GM12865 (cell line): ENCODE results near the gene HERC4.

Experiments
- DNase-seq: peaks from one replicate; pipeline ENCODE4 v3.0.0; 2010; ENCODE audit warnings: low read depth
- H3K4me3 ChIP-seq: 2 replicates; pipeline ENCODE4 v1.5.1; 2011; ENCODE audit warnings: mild to moderate bottlenecking, low read depth, low read length, control low read depth
- TF ChIP-seq, protein P1 (sequence below): IDR thresholded peaks from 2 replicates; pipeline ENCODE4 v1.5.1; 2011; ENCODE audit warnings: low read length, control low read depth, low read depth, inconsistent platforms; ENCODE audit not compliant: insufficient read depth; ENCODE audit errors: missing control alignments

HERC4 gene

DNA sequence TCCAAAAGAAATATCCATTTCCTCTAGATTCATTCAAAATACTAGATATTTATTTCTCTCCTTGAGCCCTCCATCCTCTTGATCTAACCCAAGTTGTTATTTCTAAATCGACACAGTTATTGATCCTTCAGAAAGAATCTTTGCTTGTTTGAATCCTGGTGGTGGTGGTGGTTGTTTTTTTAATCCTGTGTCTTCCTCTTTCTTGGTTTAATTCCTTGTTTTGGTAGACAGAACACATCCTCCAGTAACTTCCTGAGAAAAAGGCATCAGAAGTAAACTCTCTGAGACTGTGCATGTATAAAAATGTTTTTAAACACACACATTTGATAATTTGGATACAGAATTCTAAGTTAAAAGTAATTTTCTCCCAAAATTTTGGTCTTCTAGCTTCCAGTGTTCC lies 140.7 kb downstream of the HERC4 start:
- TF ChIP-seq, protein P1, sequence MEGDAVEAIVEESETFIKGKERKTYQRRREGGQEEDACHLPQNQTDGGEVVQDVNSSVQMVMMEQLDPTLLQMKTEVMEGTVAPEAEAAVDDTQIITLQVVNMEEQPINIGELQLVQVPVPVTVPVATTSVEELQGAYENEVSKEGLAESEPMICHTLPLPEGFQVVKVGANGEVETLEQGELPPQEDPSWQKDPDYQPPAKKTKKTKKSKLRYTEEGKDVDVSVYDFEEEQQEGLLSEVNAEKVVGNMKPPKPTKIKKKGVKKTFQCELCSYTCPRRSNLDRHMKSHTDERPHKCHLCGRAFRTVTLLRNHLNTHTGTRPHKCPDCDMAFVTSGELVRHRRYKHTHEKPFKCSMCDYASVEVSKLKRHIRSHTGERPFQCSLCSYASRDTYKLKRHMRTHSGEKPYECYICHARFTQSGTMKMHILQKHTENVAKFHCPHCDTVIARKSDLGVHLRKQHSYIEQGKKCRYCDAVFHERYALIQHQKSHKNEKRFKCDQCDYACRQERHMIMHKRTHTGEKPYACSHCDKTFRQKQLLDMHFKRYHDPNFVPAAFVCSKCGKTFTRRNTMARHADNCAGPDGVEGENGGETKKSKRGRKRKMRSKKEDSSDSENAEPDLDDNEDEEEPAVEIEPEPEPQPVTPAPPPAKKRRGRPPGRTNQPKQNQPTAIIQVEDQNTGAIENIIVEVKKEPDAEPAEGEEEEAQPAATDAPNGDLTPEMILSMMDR, result no peak
- no peak overlapping the region for H3K4me3 ChIP-seq
- DNase-seq, result no peak

DNA sequence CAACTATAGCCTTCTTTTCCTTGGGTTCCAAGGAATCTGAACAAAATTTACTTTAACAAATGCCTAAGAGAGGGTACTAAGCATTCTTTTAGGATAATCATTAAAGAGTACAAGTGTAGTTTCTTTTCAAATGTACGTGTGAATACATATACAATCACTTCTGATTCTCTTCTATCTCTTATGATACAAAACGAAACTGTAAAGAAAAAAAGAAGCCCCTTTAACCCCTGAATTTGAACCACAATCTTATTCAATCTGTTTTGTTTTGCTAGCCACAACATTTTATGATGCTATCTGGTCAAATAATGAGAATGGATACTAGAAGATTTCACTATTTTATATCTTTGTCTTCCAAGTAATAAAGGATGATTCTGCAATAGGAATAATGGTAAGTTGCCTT lies 141.9 kb downstream of the HERC4 start:
- no peak for DNase-seq
- TF ChIP-seq, protein P1, result no peak
- H3K4me3 ChIP-seq, result no peak overlapping the region

DNA sequence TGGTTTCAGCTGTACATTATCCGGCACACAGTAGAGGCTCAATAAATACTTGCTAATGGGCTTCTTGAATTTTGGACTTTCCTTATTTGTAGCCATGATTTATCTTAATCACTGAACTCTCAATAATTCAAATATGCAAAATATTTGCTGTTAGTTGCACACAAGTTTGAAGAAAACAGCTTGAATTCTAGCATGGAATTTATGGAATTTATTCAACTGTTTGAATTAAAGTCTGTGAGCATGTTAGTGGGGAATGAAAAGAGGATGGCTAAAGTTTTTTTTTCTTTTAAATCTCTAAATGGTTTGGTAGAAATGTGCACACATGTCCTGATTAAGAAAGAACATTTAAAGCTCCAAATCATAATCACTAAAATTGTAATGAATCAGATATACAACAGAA lies 148.1 kb downstream of the HERC4 start:
- TF ChIP-seq, protein P1, result no peak
- no peak for DNase-seq
- H3K4me3 ChIP-seq, result no peak overlapping the region

DNA sequence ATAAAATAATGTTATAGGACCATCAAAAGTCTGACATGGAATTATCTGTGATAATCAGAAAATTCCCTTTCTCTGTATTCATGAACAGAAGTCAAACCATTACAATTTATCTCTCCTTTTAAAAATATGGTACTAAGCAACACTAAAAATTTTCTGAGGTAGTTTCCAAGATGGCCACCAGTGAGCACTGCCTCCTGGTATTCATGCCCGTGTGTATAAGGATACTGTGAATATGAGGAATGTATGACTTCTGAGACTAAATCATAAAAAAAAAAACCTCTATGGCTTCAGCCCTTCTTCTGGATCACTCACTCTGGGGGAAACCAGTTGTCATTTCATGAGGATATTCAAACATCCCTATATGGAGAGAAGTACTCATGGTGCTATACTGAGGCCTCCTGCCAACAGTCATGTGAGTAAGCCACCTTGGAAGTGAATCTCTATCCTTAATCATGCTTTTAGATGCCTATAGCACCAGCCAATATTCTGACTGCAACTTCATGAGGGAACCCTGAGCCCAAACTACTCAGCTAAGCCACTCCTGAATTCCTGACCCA lies 149.6 kb downstream of the HERC4 start:
- TF ChIP-seq, protein P1, result no peak
- DNase-seq, result no peak
- no peak overlapping the region for H3K4me3 ChIP-seq

DNA sequence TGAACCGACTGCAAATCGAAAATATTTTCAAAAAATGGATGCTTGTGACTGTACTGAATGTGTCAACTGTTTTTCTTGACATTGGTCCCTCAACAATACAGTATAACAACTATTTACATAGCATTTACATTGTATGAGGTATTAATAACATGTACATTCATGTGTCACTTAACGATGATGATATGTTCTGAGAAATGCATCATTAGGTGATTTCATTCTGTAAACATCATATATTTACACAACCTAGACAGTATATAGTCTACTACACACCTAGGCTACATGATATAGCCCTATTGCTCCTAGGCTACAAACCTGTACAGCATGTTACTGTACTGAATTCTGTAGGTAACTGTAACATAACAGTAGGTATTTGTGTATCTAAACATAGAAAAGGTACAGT lies 150.9 kb downstream of the HERC4 start:
- TF ChIP-seq, protein P1, result no peak
- H3K4me3 ChIP-seq, result no peak overlapping the region
- no peak for DNase-seq

DNA sequence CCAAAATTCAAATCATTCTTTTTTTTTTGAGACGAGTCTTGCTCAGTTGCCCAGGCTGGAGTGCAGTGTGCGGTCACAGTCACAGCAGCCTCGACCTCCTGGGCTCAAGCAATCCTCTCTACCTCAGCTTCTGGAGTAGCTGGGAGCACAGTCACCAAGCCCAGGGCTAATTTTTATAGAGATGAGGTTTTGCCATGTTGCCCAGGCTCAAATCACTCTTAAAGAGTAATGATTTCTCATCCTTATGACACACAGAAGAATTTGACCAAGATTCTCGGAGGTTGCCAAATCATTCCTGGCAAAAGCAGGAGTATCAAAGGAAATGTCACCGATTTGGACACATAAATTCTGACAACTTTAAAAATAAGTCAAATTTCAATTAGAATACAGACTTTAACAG lies 151.5 kb downstream of the HERC4 start:
- H3K4me3 ChIP-seq, result no peak overlapping the region
- DNase-seq, result no peak
- TF ChIP-seq, protein P1, result no peak

DNA sequence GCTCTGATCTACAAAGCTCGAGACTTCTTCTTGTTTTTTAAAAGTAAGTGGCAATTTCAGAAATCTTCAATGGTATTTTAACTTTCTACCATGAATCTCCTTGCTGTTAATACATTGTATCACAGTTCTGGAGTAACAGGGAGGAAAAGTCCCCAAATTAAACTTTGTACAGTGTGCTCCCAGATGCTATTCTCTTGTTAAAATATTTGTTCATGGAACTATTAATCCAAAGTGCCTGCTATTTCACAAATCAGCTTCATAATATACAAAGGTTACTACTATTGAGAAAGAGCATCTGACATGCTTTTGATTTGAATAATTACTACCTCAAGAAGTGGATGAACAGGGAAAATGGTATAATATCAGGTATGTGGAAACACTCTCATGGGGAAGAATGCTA lies 154.0 kb downstream of the HERC4 start:
- TF ChIP-seq, protein P1, result no peak
- H3K4me3 ChIP-seq, result no peak overlapping the region
- no peak for DNase-seq
